Transverse colon (tissue), 4 donors: ENCODE data around the gene REEP2. TPM values are rescaled to one million over a fixed set of nuclear protein-coding genes. Genes with fewer than 3 reads are reported as not detected.
A peak's percentile ranks its signal among the peaks of the same experiment; 100 is the strongest.

Experiments
- DNase-seq: peaks from one replicate; pipeline ENCODE4 v3.0.0-alpha.2; 2019
- H3K27ac ChIP-seq, 4 donors: fragments of 200-600 bp; sonication (generic); 2 replicates each; pipeline ENCODE4 v1.5.1; 2016 to 2018; ENCODE audit warnings: inconsistent platforms in 4 of 4
- H3K27me3 ChIP-seq: fragments of 200-600 bp; sonication (generic); 2 replicates; pipeline ENCODE4 v1.5.1; 2017; ENCODE audit warnings: inconsistent platforms
- H3K36me3 ChIP-seq, 4 donors: fragments of 200-600 bp; sonication (generic); 2 replicates each; pipeline ENCODE4 v1.5.1; 2017 to 2019; ENCODE audit warnings: inconsistent platforms in 4 of 4
- H3K4me1 ChIP-seq, 4 donors: fragments of 200-600 bp; sonication (generic); 2 replicates each; pipeline ENCODE4 v1.5.1; 2017 to 2020; ENCODE audit warnings: inconsistent platforms in 4 of 4
- H3K4me3 ChIP-seq, 4 donors: fragments of 200-600 bp; sonication (generic); 1 replicate in 1 of 4; 2 replicates in 3 of 4; pipeline versions ENCODE4 v1.5.1 to v1.6.1; 2017 to 2019; ENCODE audit warnings: inconsistent platforms in 4 of 4
- H3K9me3 ChIP-seq, 2 donors: fragments of 200-600 bp; sonication (generic); 2 replicates each; pipeline ENCODE4 v1.5.1; 2017 to 2019; ENCODE audit warnings: inconsistent platforms in 2 of 2
- CTCF ChIP-seq, 5 experiments: fragments of 200-600 bp in 3 of 5; fragments of 450-650 bp in 2 of 5; sonication (generic) in 3 of 5; IDR thresholded peaks; 1 replicate in 2 of 5; 2 replicates in 3 of 5; pipeline ENCODE4 v1.5.1; 2016 to 2017; ENCODE audit warnings: antibody characterized with exemption in 5 of 5, inconsistent platforms in 3 of 5, mild to moderate bottlenecking in 2 of 5, moderate library complexity in 1 of 5
- EP300 ChIP-seq: sonication (generic); formaldehyde crosslinking; IDR thresholded peaks from one replicate; pipeline ENCODE4 v1.6.1; 2017; ENCODE audit warnings: antibody characterized with exemption, low read depth
- POLR2A ChIP-seq: fragments of 450-650 bp; IDR thresholded peaks from one replicate; pipeline ENCODE4 v1.6.1; 2016; ENCODE audit warnings: antibody characterized with exemption, mild to moderate bottlenecking, moderate library complexity
- POLR2AphosphoS5 ChIP-seq, 3 donors: sonication (generic); formaldehyde crosslinking; IDR thresholded peaks; one replicate each; pipeline ENCODE4 v1.6.1; 2016; ENCODE audit warnings: antibody characterized with exemption in 3 of 3
- WGBS, 2 donors: methylation state at CpG; one replicate each; pipeline ENCODE4 v1.1.5; 2018; ENCODE audit warnings: low coverage in 1 of 2; 5-methylcytosine and 5-hydroxymethylcytosine counted together
- in situ Hi-C, 4 donors: fragments of 200-750 bp; cut with MboI; loops; one replicate each; pipeline versions ENCODE4 v1.15.0 to v1.15.1; 2017; ENCODE audit warnings: low sequenced_read_pairs in 3 of 4, low pct_ligation_motif_present in 1 of 4, low pct_unique_long_range_greater_than_20kb in 1 of 4
- intact Hi-C: fragments of 100-400 bp; cut with DNase I; formaldehyde crosslinking; loops from one replicate; pipeline ENCODE4 v1.15.1; 2023; ENCODE audit warnings: low total_unique reads
- total RNA-seq, 4 donors: library from RNA; depleted of rRNA; stranded (reverse); fragments of >200 nt; gene quantifications; one replicate each; pipeline ENCODE4 v1.1.0, GENCODE V29; 2016

REEP2 gene
- total RNA-seq, 4 donors from 2014 or later, result 2.9 to 6.4 (median 4.8) TPM

DNA sequence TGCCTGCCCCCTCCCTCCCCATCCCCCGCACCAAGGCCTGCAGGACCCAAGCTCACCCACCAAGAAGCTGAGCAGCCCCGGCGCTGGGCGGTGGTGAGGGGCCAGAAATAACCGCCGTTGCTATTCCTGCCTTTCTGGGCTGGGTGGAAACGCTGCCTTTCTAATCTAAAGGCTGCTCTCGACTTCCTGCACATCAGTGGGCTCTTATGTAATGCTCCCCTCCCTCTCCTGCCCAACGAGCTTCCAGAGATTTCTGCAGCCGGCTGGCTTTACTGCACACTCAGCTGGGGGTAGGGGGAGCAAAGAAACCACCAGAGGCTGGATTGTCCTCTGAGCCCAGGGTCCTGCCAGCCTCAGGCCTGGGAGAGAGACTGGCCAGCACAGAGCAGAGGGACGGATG is 19.5 kb downstream of the REEP2 start:
- TF ChIP-seq CTCF (IDR thresholded peaks at IDR 0.05) (no peak), POLR2A (no peak), EP300 (no peak), POLR2AphosphoS5 (IDR thresholded peaks at IDR 0.05) (no peak)
- in situ Hi-C loops, result loop anchor here in 1 of 4 donors (5.0 kb wide), 1 partner anchor 44 kb away; no protein-coding TSS in a partner anchor
- H3K9me3 ChIP-seq, result no peaks in the 10 kb centered on the region
- 82% methylated on average over 11 of the region's 11 CpGs; no CpG with 5 or more reads in 1 of the 2 donors for WGBS, 2 donors
- intact Hi-C loops, result no loop called here
- no peak overlapping the region for H3K27ac ChIP-seq
- H3K36me3 ChIP-seq, result no peaks in the 10 kb centered on the region
- DNase-seq, result no peak
- peaks cover 0 to 21% (median 5%) of the 10 kb centered on the region in 4 donors for H3K4me1 ChIP-seq
- H3K4me3 ChIP-seq, result no peak overlapping the region
- H3K27me3 ChIP-seq, result no peaks in the 10 kb centered on the region

- no peak overlapping the region for H3K4me3 ChIP-seq
- H3K4me1 ChIP-seq, result peaks cover 0 to 24% (median 9%) of the 10 kb centered on the region in 4 donors
- no peaks in the 10 kb centered on the region for H3K36me3 ChIP-seq
- intact Hi-C loops (no loop called here), in situ Hi-C loops (loop anchor here in 1 of 4 donors (5.0 kb wide), 1 partner anchor 43 kb away; no protein-coding TSS in a partner anchor)
- H3K27me3 ChIP-seq, result no peaks in the 10 kb centered on the region
- H3K27ac ChIP-seq, result peak overlapping the region in 1 of 4 donors; percentile 16
- DNase-seq, result no peak
- TF ChIP-seq CTCF (IDR thresholded peaks at IDR 0.05), result no peak
- TF ChIP-seq POLR2A, result no peak
- no peak for TF ChIP-seq EP300
- no peak for TF ChIP-seq POLR2AphosphoS5 (IDR thresholded peaks at IDR 0.05)
- 74% methylated on average over 9 of the region's 9 CpGs; no CpG with 5 or more reads in 1 of the 2 donors for WGBS, 2 donors
- no peaks in the 10 kb centered on the region for H3K9me3 ChIP-seq
These were observed 20.0 kb downstream of the REEP2 start for GRCh38 chr5:138458856-138459255.

- Histone ChIP-seq H3K27me3 (no peaks in the 10 kb centered on the region), H3K9me3 (no peaks in the 10 kb centered on the region), H3K4me3 (no peak overlapping the region), H3K4me1 (peaks cover 0 to 24% (median 9%) of the 10 kb centered on the region in 4 donors), H3K27ac (peak overlapping the region in 2 of 4 donors; percentile 16 to 17), H3K36me3 (no peaks in the 10 kb centered on the region)
- in situ Hi-C loops (loop anchor here in 1 of 4 donors (5.0 kb wide), 1 partner anchor 43 kb away; no protein-coding TSS in a partner anchor), intact Hi-C loops (no loop called here)
- 70% methylated on average over 11 of the region's 11 CpGs; no CpG with 5 or more reads in 1 of the 2 donors for WGBS, 2 donors
- DNase-seq, result peak; percentile 69
- TF ChIP-seq POLR2A (no peak), POLR2AphosphoS5 (IDR thresholded peaks at IDR 0.05) (no peak), CTCF (IDR thresholded peaks at IDR 0.05) (no peak), EP300 (no peak)
These were observed 20.6 kb downstream of the REEP2 start for GRCh38 chr5:138459311-138459933.

DNA sequence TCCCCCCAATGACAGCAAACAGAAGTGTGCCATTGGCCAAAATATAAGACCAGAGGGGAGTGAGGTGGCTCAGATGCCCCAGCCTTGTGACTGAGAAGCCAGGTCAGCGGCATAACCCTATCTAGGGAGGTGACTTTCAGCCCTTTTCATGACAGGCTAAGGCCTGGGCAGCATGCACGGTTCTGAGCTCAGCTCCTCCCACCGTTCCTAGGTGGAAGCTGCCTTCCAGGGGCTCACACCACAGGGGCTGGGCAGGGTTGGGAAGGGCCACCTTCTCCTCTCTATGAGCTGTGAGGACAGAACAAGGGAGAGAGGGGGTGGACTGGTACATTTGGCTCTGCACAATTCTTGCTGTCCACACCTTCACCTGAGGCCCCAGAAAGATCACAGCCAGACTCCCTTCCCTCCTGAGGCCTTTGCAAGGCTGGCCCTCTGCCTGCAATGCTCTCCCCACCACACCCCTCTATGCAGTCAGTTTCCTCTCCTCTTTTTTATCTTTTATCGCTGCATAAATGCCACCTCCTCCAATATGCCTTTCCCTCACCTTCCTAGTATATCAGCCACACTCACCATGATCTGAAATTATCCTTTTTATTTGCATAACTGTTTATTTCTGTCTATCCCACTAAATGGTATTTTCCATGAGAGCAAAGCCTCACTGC is 21.3 kb downstream of the REEP2 start:
- TF ChIP-seq POLR2A, result no peak
- Histone ChIP-seq H3K4me1 (peaks cover 0 to 24% (median 9%) of the 10 kb centered on the region in 4 donors), H3K27ac (no peak overlapping the region), H3K4me3 (no peak overlapping the region), H3K36me3 (no peaks in the 10 kb centered on the region), H3K9me3 (no peaks in the 10 kb centered on the region), H3K27me3 (no peaks in the 10 kb centered on the region)
- DNase-seq, result no peak
- WGBS, 2 donors, result 91 to 100% methylated on average over 1 to 4 of the region's 4 CpGs
- in situ Hi-C loops, result no loop called here
- intact Hi-C loops, result loop anchor here (5.0 kb wide), 1 partner anchor 82 kb away; the partner anchor contains the start of gene ETF1
